ENCODE measurements around the gene AUH.
A peak's percentile ranks its signal among the peaks of the same experiment; 100 is the strongest.

AUH gene

GRCh38 chr9:91193087-91193657 lies 168.5 kb downstream of the AUH start:
- peak in 1 of 2 donors; percentile 50 for DNase-seq (ENCODE audit: extremely low read depth in 1 of 2, low read depth in 1 of 2)

DNA sequence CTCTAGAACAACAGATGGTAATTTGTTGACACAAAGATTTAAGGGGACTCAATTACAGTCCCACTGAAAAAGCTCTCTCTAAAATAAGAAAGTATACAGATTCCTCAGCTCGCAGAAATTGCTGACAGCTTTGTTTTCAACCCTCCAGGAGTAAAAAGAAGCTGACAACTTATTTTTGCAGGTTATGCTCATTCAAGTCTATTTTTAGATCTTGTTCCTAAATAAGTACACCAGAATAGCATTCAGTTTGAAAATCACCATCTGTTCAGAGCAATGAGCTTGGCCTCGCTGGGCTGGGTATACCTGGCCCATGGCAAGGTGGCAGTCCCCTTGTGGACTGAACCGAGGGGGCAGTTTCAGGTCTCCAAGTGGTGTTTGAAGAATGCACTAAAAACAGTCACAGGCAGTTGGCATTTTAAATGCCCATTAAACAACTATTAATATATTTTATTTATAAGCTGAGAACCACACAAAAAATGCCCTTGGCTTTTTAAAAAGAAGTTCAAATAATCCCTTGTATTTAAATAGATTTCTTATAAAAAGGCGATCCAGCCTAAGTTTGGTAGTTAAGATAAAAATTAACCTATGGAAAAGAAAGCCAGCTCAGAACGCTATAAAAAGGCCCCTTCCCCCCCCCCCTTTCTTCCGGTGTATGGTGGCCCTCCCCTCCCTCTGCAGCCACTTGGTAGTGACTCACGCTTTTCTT lies 169.2 kb downstream of the AUH start:
- DNase-seq (ENCODE audit: extremely low read depth in 1 of 2, low read depth in 1 of 2): no peak

- DNase-seq (ENCODE audit: extremely low read depth in 1 of 2, low read depth in 1 of 2): no peak
Observed at GRCh38 chr9:91191411-91192380, 170.0 kb downstream of the AUH start.

DNA sequence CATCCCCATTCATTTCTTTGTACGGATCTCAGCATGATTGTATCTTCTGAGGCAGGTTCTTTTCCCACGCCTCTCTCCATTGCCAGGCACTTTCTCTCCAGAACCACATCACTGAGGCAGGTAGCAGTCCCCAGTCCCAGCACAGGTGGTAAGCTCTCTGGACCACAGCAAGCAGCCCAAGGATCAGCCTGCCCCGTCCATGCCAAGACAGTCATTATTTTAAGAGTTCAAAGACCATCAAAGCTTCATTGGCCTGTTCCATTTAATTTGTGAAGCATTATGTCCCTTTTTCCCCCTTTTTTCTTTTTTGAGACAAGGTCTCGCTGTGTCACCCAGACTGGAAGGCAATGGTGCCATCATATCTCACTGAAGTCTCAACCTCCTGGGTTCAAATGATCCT lies 171.7 kb downstream of the AUH start:
- DNase-seq (ENCODE audit: extremely low read depth in 1 of 2, low read depth in 1 of 2): no peak

GRCh38 chr9:91188719-91189590 lies 172.8 kb downstream of the AUH start:
- no peak for DNase-seq (ENCODE audit: extremely low read depth in 1 of 2, low read depth in 1 of 2)

GRCh38 chr9:91187965-91188344 lies 173.8 kb downstream of the AUH start:
- DNase-seq (ENCODE audit: extremely low read depth in 1 of 2, low read depth in 1 of 2): no peak

DNA sequence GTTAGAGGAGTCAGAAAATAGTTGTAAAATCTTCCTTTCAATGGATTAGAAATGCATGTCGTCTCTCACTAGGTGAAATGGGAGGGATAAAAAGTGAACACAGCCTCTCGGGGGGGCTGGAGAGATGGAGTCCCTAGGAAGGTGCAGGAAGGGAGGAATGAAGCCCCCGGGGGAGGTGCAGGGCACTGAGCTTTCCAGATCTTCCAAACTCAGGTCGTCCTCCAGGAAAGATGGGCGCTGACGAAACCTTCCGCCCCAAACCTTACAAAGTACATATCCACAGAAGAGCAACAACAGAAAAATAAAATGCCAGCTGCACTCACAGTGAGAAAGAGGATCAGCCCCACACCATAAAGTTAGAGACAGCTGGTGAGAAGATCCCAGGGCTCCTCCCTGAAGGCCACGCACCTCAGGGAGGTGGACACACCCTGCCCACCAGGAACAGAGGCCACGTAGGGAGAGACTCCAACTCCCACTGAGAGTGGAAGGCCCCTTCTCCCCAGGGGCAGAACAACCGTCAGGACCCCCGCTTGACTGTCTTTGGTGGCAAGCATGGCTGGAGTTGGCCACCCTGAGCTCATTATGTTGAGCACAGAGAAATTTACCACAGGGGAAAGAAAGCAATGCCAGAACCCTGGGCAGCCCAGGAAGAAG lies 174.3 kb downstream of the AUH start:
- no peak for DNase-seq (ENCODE audit: extremely low read depth in 1 of 2, low read depth in 1 of 2)

- DNase-seq (ENCODE audit: extremely low read depth in 1 of 2, low read depth in 1 of 2): no peak
Observed at GRCh38 chr9:91186632-91187108, 175.0 kb downstream of the AUH start.

DNA sequence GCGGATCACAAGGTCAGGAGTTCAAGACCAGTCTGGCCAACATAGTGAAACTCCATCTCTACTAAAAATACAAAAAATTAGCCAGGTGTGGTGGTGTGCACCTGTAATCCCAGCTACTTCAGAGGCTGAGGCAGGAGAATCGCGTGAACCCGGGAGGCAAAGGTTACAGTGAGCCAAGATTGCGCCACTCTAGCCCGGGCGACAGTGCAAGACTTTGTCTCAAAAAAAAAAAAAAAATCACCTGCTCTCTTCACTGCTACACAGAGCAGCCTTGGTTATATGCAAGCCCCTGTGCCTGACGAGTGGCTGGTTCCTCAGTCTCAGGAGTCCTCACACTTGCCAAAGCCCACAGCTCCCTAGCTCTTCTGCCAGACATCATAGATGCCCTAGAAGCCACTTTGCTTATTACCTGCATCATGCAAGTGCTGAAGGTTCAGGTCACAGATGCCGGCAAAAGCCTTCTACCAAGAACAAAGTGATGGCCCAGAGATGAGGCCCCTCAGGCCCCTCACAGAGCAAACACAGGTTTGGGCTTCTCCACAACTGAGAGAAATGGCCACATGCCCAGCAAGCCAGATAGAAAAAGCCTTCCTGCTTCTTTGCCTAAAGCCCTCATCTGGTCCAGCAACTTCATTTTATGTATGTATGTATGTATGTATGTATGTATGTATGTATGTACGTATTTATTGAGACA lies 176.4 kb downstream of the AUH start:
- DNase-seq (ENCODE audit: extremely low read depth in 1 of 2, low read depth in 1 of 2): no peak

GRCh38 chr9:91182429-91183225 lies 179.1 kb downstream of the AUH start:
- no peak for DNase-seq (ENCODE audit: extremely low read depth in 1 of 2, low read depth in 1 of 2)

- no peak for DNase-seq (ENCODE audit: extremely low read depth in 1 of 2, low read depth in 1 of 2)
Observed at GRCh38 chr9:91181541-91181940, 180.2 kb downstream of the AUH start.

DNA sequence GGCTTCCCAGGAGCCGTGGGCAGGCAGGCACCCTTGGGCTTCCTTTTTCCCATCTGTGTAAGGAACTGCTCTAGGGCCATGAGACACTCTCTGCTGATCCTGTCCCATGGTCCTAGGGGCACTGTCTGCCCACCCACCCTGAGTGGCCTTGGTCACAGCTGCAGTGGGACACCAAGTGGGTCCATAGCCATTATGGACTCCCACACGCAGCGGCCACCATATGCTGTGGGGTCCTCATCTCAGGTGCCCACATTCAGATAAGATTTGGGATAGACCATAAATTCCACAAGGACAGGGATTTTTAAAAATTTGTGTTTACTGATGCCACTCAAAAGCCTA lies 180.8 kb downstream of the AUH start:
- DNase-seq (ENCODE audit: extremely low read depth in 1 of 2, low read depth in 1 of 2): no peak

DNA sequence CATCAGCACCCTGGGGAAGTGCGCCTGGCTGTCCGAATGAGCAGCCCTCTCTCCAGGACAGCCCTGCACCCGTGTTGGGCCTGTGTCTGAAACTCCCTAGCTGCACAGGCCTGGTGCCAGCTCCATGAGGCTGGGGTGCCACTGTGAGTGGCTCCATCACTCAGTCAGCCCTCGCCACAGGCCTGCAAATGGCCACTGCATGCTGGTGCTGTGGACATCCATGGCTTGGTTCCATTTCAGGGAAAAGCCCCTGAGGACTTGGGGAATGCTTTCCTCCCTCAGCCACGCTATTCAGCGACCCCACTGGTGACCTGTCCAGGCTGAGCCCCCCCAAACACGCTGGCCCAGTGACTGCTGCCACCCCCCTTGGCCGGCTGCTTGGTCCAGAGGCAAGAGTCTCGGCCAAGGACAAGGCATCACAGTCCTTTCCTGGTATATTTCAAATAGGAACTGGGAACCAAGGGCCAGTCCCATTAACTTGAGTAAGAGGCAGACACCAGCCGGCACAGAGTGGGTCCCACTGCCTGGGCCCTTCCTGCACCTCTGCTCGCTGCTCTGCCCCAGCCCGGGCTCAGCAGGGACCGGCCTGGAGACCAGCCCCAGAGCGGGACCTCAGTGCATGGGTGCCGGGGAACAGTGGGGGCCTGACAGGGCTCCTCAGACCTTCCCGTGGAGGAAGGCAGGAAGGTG lies 181.3 kb downstream of the AUH start:
- DNase-seq (ENCODE audit: extremely low read depth in 1 of 2, low read depth in 1 of 2): no peak

GRCh38 chr9:91179237-91180138 lies 182.2 kb downstream of the AUH start:
- no peak for DNase-seq (ENCODE audit: extremely low read depth in 1 of 2, low read depth in 1 of 2)

- no peak for DNase-seq (ENCODE audit: extremely low read depth in 1 of 2, low read depth in 1 of 2)
Observed at GRCh38 chr9:91178281-91179236, 183.2 kb downstream of the AUH start.

GRCh38 chr9:91177661-91178280 lies 183.9 kb downstream of the AUH start:
- DNase-seq (ENCODE audit: extremely low read depth in 1 of 2, low read depth in 1 of 2): no peak
